Mucosa of stomach (tissue), 1 donor: Measurements from ENCODE around the gene PLAC9.
"Not testable (repeated sequence)": the region's sequence is repeated elsewhere in the genome, so short reads cannot be mapped to it uniquely, and the experiment has no call there.

ENCODE experiments used
- H3K27me3 ChIP-seq: one replicate; pipeline ENCODE4 v1.7.0; 2013; ENCODE audit warnings: mild to moderate bottlenecking, low read length; ENCODE audit not compliant: control insufficient read depth, insufficient read depth
- H3K36me3 ChIP-seq: one replicate; pipeline ENCODE4 v1.7.0; 2013; ENCODE audit warnings: low read length; ENCODE audit not compliant: control insufficient read depth, insufficient read depth
- H3K4me1 ChIP-seq: one replicate; pipeline ENCODE4 v1.7.0; 2013; ENCODE audit warnings: mild to moderate bottlenecking, low read length; ENCODE audit not compliant: control insufficient read depth, insufficient read depth
- H3K4me3 ChIP-seq: one replicate; pipeline ENCODE4 v1.7.0; 2013; ENCODE audit warnings: low read length
- H3K9ac ChIP-seq: one replicate; pipeline ENCODE4 v1.7.0; 2013; ENCODE audit warnings: mild to moderate bottlenecking, low read length, moderate library complexity
- H3K9me3 ChIP-seq: one replicate; pipeline ENCODE4 v1.7.0; 2013; ENCODE audit warnings: mild to moderate bottlenecking, low read length, moderate library complexity; ENCODE audit not compliant: control insufficient read depth
- donor health status: Pancreatic carcinoma.

The PLAC9 gene

DNA sequence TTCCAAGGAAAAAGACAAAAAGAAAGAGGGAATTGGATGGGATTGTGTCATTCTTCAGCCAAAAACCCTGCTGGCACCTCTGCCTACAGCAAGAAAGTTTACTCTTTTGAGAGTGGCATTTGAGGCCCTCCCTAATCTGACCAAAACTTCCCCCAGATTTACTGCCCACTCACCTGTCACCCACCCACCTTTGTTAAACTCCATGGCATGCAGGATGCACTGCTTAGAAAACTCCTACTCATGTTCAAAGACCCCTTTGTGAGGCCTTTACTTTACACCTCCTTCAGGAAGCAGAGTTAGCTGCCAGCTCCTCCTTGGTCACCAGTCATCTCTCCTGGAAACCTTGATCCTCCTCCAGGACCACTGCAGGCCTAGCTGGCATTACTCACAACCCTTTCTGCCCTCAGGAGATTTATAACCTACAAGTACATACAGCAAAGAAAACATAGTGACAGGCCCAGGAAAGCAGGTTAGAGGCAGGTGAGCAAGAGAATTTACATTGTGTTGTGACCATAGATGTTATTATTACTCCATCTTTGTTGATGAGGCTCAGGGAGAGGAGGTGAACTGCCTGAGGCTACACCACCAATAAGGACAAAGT, 10.3 kb upstream of the PLAC9 start:
- no peaks in the 10 kb centered on the region for H3K9me3 ChIP-seq
- no peak overlapping the region for H3K4me3 ChIP-seq
- no peaks in the 10 kb centered on the region for H3K36me3 ChIP-seq
- H3K27me3 ChIP-seq, result no peaks in the 10 kb centered on the region
- H3K4me1 ChIP-seq, result no peaks in the 10 kb centered on the region
- H3K9ac ChIP-seq, result no peak overlapping the region

DNA sequence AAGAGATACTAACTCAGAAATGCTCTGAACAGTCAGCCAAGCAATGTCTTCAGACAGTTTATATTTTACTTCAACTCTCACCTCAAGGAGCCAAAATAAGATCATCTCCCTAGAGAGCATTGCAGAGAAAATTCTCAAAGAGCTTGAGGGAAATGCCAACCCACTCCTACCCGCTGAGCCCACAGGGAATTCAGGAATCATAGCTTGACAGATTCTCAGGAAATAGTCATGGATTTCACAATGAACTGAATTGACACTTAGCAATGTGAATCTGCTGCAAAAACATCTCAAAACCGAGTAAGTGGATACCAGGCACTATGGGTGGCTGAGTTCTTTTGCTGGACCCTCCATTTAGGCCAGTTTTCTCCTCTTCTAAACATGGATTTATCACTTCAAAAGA, 9.8 kb upstream of the PLAC9 start:
- no peak overlapping the region for H3K4me3 ChIP-seq
- no peaks in the 10 kb centered on the region for H3K4me1 ChIP-seq
- H3K9me3 ChIP-seq, result no peaks in the 10 kb centered on the region
- no peak overlapping the region for H3K9ac ChIP-seq
- no peaks in the 10 kb centered on the region for H3K36me3 ChIP-seq
- H3K27me3 ChIP-seq, result no peaks in the 10 kb centered on the region

DNA sequence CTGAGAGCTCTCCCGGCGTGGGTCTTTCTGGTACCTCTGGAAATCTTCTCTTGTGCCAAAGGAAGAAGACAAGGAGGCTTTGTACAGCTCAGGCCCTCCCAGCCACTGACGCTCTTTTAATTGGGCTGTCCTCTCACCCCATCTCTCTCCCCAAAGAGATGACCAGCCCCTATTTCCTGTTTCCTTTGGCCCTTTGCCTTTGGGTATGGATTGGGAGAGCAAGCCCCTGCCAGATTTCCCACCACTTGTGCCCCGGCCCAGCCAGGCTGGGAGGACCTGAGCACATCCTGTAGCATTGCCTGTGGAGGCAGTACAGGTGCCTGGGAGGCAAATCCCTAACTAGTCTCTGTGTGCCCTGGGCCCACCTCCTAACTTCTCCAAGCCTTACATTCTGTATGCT, 5.7 kb upstream of the PLAC9 start:
- H3K36me3 ChIP-seq, result no peaks in the 10 kb centered on the region
- H3K4me3 ChIP-seq, result no peak overlapping the region
- H3K9ac ChIP-seq, result no peak overlapping the region
- peaks cover 6% of the 10 kb centered on the region for H3K27me3 ChIP-seq
- H3K4me1 ChIP-seq, result no peaks in the 10 kb centered on the region
- no peaks in the 10 kb centered on the region for H3K9me3 ChIP-seq

DNA sequence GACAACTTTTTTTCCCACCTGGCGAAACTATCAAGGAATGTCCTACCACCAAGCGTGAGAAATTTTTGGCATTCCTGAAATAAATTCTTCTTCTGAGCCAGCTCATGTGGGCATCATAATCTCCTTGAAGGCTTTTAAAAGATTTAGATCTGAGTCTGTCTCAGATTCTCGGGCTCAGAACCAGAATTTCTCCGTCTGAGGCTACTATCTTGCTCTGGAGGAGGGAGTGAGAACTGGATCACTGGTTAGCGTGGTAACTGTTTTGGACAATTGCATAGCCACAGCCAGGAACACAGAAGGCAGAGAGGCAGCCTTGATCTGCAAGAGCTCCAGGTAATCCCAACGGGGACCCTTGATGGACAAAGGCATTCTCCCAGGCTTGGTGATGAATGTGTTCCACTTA, 1.0 kb upstream of the PLAC9 start:
- Histone ChIP-seq H3K9me3 (no peaks in the 10 kb centered on the region), H3K4me3 (no peak overlapping the region), H3K36me3 (no peaks in the 10 kb centered on the region), H3K4me1 (peaks cover 6% of the 10 kb centered on the region), H3K9ac (no peak overlapping the region), H3K27me3 (peaks cover 30% of the 10 kb centered on the region)

DNA sequence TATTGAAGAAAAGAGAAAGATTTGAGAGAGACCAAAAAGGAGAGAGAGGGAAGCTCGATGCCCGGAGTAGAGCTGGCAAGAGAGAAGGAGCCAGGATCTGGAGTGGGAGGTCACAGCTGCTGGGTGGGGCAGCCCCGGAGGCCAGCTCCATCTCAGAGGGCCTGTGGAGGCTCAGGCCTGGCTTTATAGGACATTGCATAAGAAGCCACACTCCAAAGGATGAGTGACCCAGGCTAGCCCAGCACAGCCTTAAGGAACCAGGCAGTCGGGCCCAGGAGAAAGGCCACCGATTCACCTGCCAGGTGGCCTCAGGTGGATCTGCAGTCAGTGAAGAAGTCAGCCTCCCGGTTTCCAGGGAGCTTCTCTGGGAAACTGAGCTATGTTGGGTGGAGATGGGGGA, 676 bp downstream of the PLAC9 start:
- H3K4me3 ChIP-seq, result no peak overlapping the region
- peaks cover 6% of the 10 kb centered on the region for H3K4me1 ChIP-seq
- H3K27me3 ChIP-seq, result peaks cover 30% of the 10 kb centered on the region
- no peaks in the 10 kb centered on the region for H3K9me3 ChIP-seq
- H3K36me3 ChIP-seq, result no peaks in the 10 kb centered on the region
- H3K9ac ChIP-seq, result peak overlapping the region; percentile 3

DNA sequence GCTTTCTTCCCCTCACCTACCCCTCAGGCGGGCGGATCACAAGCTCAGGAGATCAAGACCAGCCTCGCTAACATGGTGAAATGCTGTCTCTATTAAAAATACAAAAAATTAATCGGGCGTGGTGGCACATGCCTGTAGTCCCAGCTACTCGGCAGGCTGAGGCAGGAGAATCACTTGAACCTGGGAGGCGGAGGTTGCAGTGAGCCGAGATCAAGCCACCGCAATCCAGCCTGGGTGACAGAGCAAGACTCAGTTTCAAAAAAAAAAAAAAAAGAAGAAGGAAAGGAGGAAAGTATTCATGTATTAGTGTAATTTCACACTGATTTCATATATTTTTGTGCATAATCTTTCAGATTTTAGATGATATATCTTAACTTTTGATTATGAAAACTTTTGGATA, 1.2 kb downstream of the PLAC9 start:
- H3K27me3 ChIP-seq, result peaks cover 30% of the 10 kb centered on the region
- not testable (repeated sequence) for H3K4me3 ChIP-seq, H3K36me3 ChIP-seq, H3K4me1 ChIP-seq, H3K9me3 ChIP-seq
- peak overlapping the region; percentile 3 for H3K9ac ChIP-seq

DNA sequence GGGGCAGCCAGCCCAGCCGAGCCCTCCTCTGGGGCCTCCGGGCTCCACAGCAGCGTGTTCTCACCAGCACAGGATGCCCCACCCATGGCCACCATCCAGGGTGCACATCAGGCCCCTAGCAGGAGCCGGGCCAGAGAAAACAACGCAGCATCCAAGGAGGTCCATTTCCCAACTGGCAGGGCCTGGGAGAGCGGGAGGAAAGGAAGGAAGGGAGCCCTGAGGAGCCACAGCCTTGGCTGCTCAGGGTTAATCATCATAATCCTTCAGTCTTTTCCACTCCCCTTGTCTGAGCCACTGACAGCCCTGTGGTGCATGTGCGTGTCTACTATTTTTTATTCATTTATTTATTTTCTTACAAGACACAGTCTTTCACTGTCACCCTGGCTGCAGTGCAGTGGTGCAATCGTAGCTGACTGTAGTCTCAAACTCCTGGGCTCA, 3.6 kb downstream of the PLAC9 start:
- H3K9ac ChIP-seq, result no peak overlapping the region
- no peaks in the 10 kb centered on the region for H3K9me3 ChIP-seq
- peaks cover 6% of the 10 kb centered on the region for H3K4me1 ChIP-seq
- H3K4me3 ChIP-seq, result no peak overlapping the region
- peaks cover 34% of the 10 kb centered on the region for H3K27me3 ChIP-seq
- H3K36me3 ChIP-seq, result no peaks in the 10 kb centered on the region

DNA sequence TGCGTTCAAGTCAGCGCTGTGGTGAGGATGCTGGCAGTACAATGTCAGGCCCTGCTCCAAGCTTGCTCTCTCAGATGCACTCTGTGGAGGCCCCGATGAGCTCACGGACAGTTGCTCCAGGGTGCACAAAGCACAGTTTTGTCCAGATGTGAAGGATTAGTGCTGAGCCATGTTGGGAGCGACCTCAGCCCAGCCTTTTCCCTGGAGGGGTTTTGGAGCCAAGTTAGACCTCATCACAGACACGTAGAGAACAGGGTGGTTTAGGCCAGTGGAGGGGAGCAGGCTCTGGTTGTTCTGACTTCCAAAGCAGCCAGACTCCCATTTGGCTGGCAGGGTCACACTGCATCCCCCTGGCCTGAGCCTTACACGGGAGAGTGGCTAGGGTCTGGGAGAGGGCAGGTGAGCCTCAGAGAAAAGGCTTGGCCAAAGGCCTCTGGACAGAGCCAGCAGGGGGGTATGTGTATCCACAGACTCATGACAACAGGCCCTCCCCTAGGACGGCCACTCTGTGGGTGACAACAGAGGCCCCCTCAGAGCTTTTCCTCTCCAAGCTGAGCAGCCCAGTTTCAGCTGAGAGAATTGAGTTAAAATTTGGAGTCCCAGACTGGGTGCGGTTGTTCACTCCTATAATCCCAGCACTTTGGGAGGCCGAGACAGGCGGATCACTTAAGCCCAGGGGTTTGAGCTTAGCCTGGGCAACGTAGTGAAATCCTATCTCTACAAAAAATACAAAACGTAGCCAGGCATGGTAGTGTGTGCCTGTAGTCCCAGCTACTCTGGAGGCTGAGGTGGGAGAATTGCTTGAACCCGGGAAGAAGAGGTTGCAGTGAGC, 4.7 kb downstream of the PLAC9 start:
- H3K9ac ChIP-seq, result no peak overlapping the region

DNA sequence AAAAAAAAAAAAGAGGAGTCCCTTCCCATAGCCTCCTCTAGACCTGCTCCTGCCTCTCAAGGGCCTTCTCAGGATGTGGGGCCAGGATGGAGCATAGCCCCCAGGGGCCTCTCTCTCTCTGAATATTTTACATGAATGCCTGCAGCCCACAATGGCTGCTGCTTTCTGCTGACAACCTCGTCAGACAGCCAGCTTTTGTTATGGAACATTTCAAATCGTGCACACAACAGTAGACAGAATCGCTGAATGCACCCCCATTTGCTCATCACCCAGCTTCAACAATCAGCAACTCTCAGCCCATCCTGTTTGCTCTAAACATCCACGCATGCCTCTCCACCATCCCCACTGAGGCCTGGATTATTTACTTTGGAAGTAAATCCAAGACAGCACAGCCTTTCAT, 5.4 kb downstream of the PLAC9 start:
- H3K36me3 ChIP-seq, result no peaks in the 10 kb centered on the region
- H3K4me1 ChIP-seq, result peaks cover 2% of the 10 kb centered on the region
- no peak overlapping the region for H3K4me3 ChIP-seq
- no peak overlapping the region for H3K9ac ChIP-seq
- H3K9me3 ChIP-seq, result no peaks in the 10 kb centered on the region
- H3K27me3 ChIP-seq, result peaks cover 19% of the 10 kb centered on the region

More for the DNA sequence above, 4.7 kb downstream of the PLAC9 start:
- Histone ChIP-seq H3K27me3 (peaks cover 25% of the 10 kb centered on the region), H3K9me3 (no peaks in the 10 kb centered on the region), H3K36me3 (no peaks in the 10 kb centered on the region), H3K4me1 (peaks cover 6% of the 10 kb centered on the region), H3K4me3 (no peak overlapping the region)

DNA sequence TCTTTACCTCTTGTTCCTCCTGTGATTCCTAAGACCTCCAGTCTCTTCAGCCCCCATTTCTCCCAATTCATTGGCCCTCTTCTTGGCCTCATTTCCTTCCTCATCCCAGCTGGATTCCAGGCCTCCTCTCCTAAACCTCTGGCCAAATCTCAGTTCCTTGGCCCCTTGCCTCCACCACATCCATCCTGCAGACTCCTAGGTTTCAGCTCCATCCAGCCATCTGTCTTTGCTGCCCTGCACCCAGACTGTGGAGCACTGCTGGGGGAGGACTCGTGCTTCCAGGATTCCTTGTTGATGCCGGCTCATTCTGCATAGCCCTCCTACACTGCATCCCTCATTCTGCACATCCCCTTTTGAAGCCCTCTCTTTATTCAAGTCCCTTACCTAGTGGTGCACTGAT, 6.7 kb downstream of the PLAC9 start:
- peaks cover 8% of the 10 kb centered on the region for H3K4me1 ChIP-seq
- H3K9ac ChIP-seq, result no peak overlapping the region
- H3K36me3 ChIP-seq, result no peaks in the 10 kb centered on the region
- H3K4me3 ChIP-seq, result no peak overlapping the region
- H3K27me3 ChIP-seq, result peaks cover 8% of the 10 kb centered on the region
- no peaks in the 10 kb centered on the region for H3K9me3 ChIP-seq

DNA sequence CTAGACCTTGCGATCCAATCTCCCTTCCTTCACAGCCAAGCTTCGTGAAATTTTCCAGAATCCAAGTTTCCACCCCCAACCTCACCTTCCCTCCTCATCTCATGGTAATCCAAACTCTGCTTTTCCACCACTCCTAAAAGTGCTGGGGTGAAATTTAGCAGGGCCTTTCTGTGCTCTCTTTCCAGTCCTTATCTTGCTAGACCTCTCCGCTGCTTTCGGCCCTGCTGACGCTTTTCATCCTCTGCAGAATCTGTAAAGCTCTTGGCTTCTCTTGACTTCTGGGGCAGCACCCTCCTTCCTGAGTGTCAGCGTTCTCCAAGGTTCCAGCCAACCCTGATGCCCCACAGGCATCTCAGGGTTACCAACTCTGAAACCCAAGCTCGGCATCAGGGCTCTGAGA, 7.7 kb downstream of the PLAC9 start:
- no peak overlapping the region for H3K4me3 ChIP-seq
- no peaks in the 10 kb centered on the region for H3K36me3 ChIP-seq
- H3K4me1 ChIP-seq, result peaks cover 16% of the 10 kb centered on the region
- H3K9me3 ChIP-seq, result no peaks in the 10 kb centered on the region
- peaks cover 4% of the 10 kb centered on the region for H3K27me3 ChIP-seq
- no peak overlapping the region for H3K9ac ChIP-seq

DNA sequence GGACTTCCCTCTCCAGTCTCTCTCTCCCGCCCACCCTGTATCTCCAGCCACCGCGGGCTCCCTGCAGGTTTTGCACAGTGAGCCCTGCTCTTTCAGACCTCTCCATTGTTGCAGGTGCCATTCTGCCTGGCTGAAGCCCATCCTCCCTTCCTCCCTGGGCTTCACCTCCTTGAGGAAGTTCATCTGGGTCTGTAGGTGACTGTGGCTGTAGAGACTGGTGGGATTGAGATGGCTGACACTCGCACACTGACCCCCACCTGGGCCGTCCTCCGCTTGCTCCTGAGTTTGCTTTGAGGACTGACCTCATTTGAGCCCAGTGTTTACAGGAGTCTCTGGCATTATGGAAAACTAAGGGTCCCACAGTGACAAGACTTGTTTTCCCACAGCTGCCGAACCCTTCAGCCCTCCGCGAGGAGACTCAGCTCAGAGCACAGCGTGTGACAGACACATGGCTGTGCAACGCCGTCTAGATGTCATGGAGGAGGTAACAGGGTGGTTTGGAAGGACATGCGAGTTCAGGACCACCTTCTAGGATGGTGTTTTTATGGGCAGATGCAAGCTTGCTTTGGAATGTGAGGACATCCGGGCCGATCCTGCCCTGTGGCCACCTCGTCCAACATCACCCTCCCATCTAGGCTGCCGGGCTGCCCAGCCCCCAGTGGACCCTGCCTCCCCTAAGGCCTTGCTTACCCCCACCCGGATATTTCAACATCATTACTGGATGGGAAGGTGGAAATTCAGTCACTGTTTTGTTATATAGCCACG, 9.3 kb downstream of the PLAC9 start:
- H3K36me3 ChIP-seq, result no peaks in the 10 kb centered on the region
- peaks cover 16% of the 10 kb centered on the region for H3K4me1 ChIP-seq
- no peak overlapping the region for H3K4me3 ChIP-seq
- H3K27me3 ChIP-seq, result peaks cover 4% of the 10 kb centered on the region
- no peak overlapping the region for H3K9ac ChIP-seq
- H3K9me3 ChIP-seq, result no peaks in the 10 kb centered on the region
